Ectodermal cell (in vitro differentiated cells): ENCODE measurements around the gene CEP70.

Experiments used
- H3K27ac ChIP-seq: 2 replicates; pipeline ENCODE4 v1.7.0; 2013; ENCODE audit warnings: mild to moderate bottlenecking, low read depth, low read length; ENCODE audit not compliant: insufficient read depth, poor library complexity, severe bottlenecking
- H3K27me3 ChIP-seq: 2 replicates; pipeline ENCODE4 v1.7.0; 2013; ENCODE audit warnings: mild to moderate bottlenecking, low read length; ENCODE audit not compliant: insufficient read depth, control insufficient read depth, poor library complexity, severe bottlenecking
- H3K36me3 ChIP-seq: one replicate; pipeline ENCODE4 v1.7.0; 2013; ENCODE audit warnings: low read length; ENCODE audit not compliant: control insufficient read depth, insufficient read depth
- H3K4me1 ChIP-seq: one replicate; pipeline ENCODE4 v1.7.0; 2013; ENCODE audit warnings: low read length; ENCODE audit not compliant: control insufficient read depth, insufficient read depth
- H3K4me3 ChIP-seq: 2 replicates; pipeline ENCODE4 v1.7.0; 2013; ENCODE audit warnings: low read depth, low read length, control low read depth; ENCODE audit not compliant: insufficient read depth
- H3K9me3 ChIP-seq: 2 replicates; pipeline ENCODE4 v1.7.0; 2013; ENCODE audit warnings: mild to moderate bottlenecking, low read length, moderate library complexity; ENCODE audit not compliant: control insufficient read depth
- WGBS, 2 experiments: methylation state at CpG; one replicate each; pipeline ENCODE4 v1.1.7; 2013; ENCODE audit warnings: missing lambda C conversion rate in 2 of 2; 5-methylcytosine and 5-hydroxymethylcytosine counted together

Gene CEP70

GRCh38 chr3:138445654-138446053 is 148.4 kb downstream of the CEP70 start:
- Histone ChIP-seq H3K36me3 (no peaks in the 10 kb centered on the region), H3K9me3 (no peaks in the 10 kb centered on the region), H3K27me3 (no peaks in the 10 kb centered on the region), H3K4me3 (no peak overlapping the region), H3K4me1 (peaks cover 6% of the 10 kb centered on the region), H3K27ac (no peak overlapping the region)
- 94 to 96% methylated on average over 4 of the region's 4 CpGs for WGBS, 2 experiments

GRCh38 chr3:138445236-138445635 is 148.8 kb downstream of the CEP70 start:
- H3K4me1 ChIP-seq = peaks cover 6% of the 10 kb centered on the region
- no peak overlapping the region for H3K27ac ChIP-seq
- WGBS, 2 experiments = 89 to 91% methylated on average over 7 of the region's 7 CpGs
- no peaks in the 10 kb centered on the region for H3K9me3 ChIP-seq
- no peaks in the 10 kb centered on the region for H3K36me3 ChIP-seq
- H3K27me3 ChIP-seq = no peaks in the 10 kb centered on the region
- H3K4me3 ChIP-seq = no peak overlapping the region
